HepG2 (cell line): ENCODE results near the gene CEP131. TPM values are rescaled to one million over a fixed set of nuclear protein-coding genes. Genes with fewer than 3 reads are reported as not detected.

ENCODE experiments used
- ARNT2 ChIP-seq: sonication (generic); formaldehyde crosslinking; IDR thresholded peaks from 2 replicates; pipeline ENCODE4 v1.8.0; 2022; ENCODE audit warnings: mild to moderate bottlenecking, low read depth, missing genetic modification reagents, moderate library complexity
- FOXK2 ChIP-seq: fragments of 450-650 bp; IDR thresholded peaks from 2 replicates; pipeline ENCODE4 v1.6.1; 2016
- FOXM1 ChIP-seq: sonication (generic); formaldehyde crosslinking; IDR thresholded peaks from 2 replicates; pipeline ENCODE4 v1.5.0; 2020; ENCODE audit warnings: missing genetic modification reagents
- FOXP4 ChIP-seq: sonication (generic); formaldehyde crosslinking; IDR thresholded peaks from 2 replicates; pipeline ENCODE4 v1.4.0; 2020; ENCODE audit warnings: missing genetic modification reagents
- KMT2B ChIP-seq: IDR thresholded peaks from 2 replicates; pipeline ENCODE4 v1.6.1; 2016; ENCODE audit warnings: missing genetic modification reagents, missing compliant biosample characterization
- MED13 ChIP-seq: sonication (generic); formaldehyde crosslinking; IDR thresholded peaks from 2 replicates; pipeline ENCODE4 v1.5.0; 2020; ENCODE audit warnings: missing genetic modification reagents
- NFATC3 ChIP-seq: sonication (generic); formaldehyde crosslinking; IDR thresholded peaks from 2 replicates; pipeline ENCODE4 v1.5.1; 2020; ENCODE audit warnings: mild to moderate bottlenecking, missing genetic modification reagents
- NFIB ChIP-seq: sonication (generic); formaldehyde crosslinking; IDR thresholded peaks from 2 replicates; pipeline ENCODE4 v1.9.0; 2021; ENCODE audit warnings: missing genetic modification reagents, mild to moderate bottlenecking, borderline replicate concordance
- POLR2A ChIP-seq, 2 experiments: IDR thresholded peaks; 2 replicates each; pipeline ENCODE4 v1.6.1; 2011; ENCODE audit warnings: low read depth in 2 of 2, low read length in 2 of 2, mild to moderate bottlenecking in 1 of 2, moderate library complexity in 1 of 2; ENCODE audit not compliant: insufficient read depth in 1 of 2
- RAD51 ChIP-seq: fragments of 450-650 bp; IDR thresholded peaks from 2 replicates; pipeline ENCODE4 v1.6.1; 2016; ENCODE audit warnings: borderline replicate concordance
- SIX1 ChIP-seq: sonication (generic); formaldehyde crosslinking; IDR thresholded peaks from 2 replicates; pipeline ENCODE4 v1.4.0; 2020; ENCODE audit warnings: missing genetic modification reagents, borderline replicate concordance
- U2AF1 ChIP-seq: fragments of 200-400 bp; formaldehyde crosslinking; optimal IDR thresholded peaks from 2 replicates; pipeline ENCODE3; 2017; ENCODE audit warnings: mild to moderate bottlenecking, low read depth, low read length
- ZNF17 ChIP-seq: sonication (generic); formaldehyde crosslinking; IDR thresholded peaks from 2 replicates; pipeline ENCODE4 v1.5.0; 2020; ENCODE audit warnings: mild to moderate bottlenecking, missing genetic modification reagents
- ZNF609 ChIP-seq: sonication (generic); formaldehyde crosslinking; IDR thresholded peaks from 2 replicates; pipeline ENCODE4 v1.4.0; 2020; ENCODE audit warnings: mild to moderate bottlenecking, missing genetic modification reagents, borderline replicate concordance
- ZNF660 ChIP-seq: sonication (generic); formaldehyde crosslinking; IDR thresholded peaks from 2 replicates; pipeline ENCODE4 v1.5.1; 2020; ENCODE audit warnings: mild to moderate bottlenecking, low read depth, missing genetic modification reagents, borderline replicate concordance
- polyA plus RNA-seq, 8 experiments: library from polyadenylated mRNA; depleted of rRNA in 3 of 8; stranded (reverse) in 7 of 8; unstranded in 1 of 8; fragments of >200 nt; fragmentation: Illumina TruSeq in 4 of 8; extraction: Trizol in 4 of 8; gene quantifications; 2 replicates each; pipeline versions ENCODE4 v1.2.1 to v1.2.3, GENCODE V29; 2011 to 2016; ENCODE audit warnings: low read depth in 4 of 8, missing spikeins in 1 of 8, mixed read lengths in 1 of 8; ENCODE audit not compliant: insufficient read depth in 1 of 8
- total RNA-seq, 5 experiments: library from RNA; depleted of rRNA; stranded (reverse); fragments of >200 nt; fragmentation: Illumina TruSeq; extraction: Trizol; gene quantifications; 2 replicates each; pipeline ENCODE4 v1.2.3, GENCODE V29; 2016; ENCODE audit warnings: low read depth in 1 of 5
- TF ChIP-seq, protein P1 (sequence below): sonication (generic); formaldehyde crosslinking; IDR thresholded peaks from 2 replicates; pipeline ENCODE4 v1.4.0; 2020; ENCODE audit warnings: missing genetic modification reagents
- TF ChIP-seq, protein P2 (sequence below): sonication (generic); formaldehyde crosslinking; IDR thresholded peaks from 2 replicates; pipeline ENCODE4 v1.9.0; 2021; ENCODE audit warnings: missing genetic modification reagents, mild to moderate bottlenecking, borderline replicate concordance
- TF ChIP-seq, protein P3 (sequence below): sonication (generic); formaldehyde crosslinking; IDR thresholded peaks from 2 replicates; pipeline ENCODE4 v1.4.0; 2020; ENCODE audit warnings: mild to moderate bottlenecking, missing genetic modification reagents, borderline replicate concordance

Gene CEP131
- total and polyA plus RNA-seq, 2 of the 13 experiments (the other 11 are each of a cell fraction or from before 2014, with no cell fraction given) = 5.0 to 16.8 TPM

DNA sequence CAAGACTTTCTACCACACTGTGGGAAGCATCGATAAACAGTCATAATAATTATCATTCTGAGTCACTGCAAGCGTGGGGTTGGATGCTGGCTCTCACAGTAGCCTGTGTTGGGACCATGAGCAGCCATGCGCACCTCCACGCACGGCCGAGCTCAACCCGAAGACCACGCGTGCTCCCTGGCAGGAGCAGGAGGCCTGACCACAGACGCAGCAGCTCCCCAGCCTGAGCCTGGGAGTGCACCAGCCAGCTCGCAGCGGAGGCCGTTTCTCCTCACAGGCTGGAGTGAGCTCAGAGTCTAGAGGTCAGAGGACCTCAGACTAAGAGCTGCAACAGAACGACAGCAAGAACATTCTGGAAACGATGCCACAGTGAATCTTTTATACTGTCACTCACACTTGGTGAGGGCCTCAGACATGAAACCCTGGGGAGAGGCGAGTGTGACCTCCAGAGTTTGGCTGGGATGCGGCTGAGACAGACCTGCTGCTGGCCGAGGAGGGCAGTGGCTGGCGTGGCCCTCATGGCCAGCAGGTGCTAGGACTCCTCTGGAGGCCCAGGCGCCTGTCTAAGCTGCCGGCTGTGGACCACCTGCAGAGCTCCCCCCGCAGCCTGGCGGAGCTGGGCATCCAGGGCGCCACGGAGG, 22.4 kb upstream of the CEP131 start (continued):
- TF ChIP-seq, protein P1, sequence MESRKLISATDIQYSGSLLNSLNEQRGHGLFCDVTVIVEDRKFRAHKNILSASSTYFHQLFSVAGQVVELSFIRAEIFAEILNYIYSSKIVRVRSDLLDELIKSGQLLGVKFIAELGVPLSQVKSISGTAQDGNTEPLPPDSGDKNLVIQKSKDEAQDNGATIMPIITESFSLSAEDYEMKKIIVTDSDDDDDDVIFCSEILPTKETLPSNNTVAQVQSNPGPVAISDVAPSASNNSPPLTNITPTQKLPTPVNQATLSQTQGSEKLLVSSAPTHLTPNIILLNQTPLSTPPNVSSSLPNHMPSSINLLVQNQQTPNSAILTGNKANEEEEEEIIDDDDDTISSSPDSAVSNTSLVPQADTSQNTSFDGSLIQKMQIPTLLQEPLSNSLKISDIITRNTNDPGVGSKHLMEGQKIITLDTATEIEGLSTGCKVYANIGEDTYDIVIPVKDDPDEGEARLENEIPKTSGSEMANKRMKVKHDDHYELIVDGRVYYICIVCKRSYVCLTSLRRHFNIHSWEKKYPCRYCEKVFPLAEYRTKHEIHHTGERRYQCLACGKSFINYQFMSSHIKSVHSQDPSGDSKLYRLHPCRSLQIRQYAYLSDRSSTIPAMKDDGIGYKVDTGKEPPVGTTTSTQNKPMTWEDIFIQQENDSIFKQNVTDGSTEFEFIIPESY (CRISPR knock-in tag) = peak; percentile 94
- no peak for TF ChIP-seq ZNF609 (CRISPR knock-in tag)
- no peak for TF ChIP-seq RAD51
- no peak for TF ChIP-seq NFIB (CRISPR knock-in tag)
- no peak for TF ChIP-seq NFATC3
- TF ChIP-seq MED13 (CRISPR knock-in tag) = no peak
- no peak for TF ChIP-seq ZNF660 (CRISPR knock-in tag)
- no peak for TF ChIP-seq ZNF17 (CRISPR knock-in tag)
- no peak for TF ChIP-seq KMT2B (CRISPR knock-in tag)
- TF ChIP-seq SIX1 (CRISPR knock-in tag) = no peak
- TF ChIP-seq FOXP4 (CRISPR knock-in tag) = no peak
- TF ChIP-seq FOXK2 = no peak
- TF ChIP-seq, protein P2, sequence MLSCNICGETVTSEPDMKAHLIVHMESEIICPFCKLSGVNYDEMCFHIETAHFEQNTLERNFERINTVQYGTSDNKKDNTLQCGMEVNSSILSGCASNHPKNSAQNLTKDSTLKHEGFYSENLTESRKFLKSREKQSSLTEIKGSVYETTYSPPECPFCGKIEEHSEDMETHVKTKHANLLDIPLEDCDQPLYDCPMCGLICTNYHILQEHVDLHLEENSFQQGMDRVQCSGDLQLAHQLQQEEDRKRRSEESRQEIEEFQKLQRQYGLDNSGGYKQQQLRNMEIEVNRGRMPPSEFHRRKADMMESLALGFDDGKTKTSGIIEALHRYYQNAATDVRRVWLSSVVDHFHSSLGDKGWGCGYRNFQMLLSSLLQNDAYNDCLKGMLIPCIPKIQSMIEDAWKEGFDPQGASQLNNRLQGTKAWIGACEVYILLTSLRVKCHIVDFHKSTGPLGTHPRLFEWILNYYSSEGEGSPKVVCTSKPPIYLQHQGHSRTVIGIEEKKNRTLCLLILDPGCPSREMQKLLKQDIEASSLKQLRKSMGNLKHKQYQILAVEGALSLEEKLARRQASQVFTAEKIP (CRISPR knock-in tag) = no peak
- no peak; the same call in 1 of the 2 replicates for TF ChIP-seq ARNT2
- TF ChIP-seq, protein P3, sequence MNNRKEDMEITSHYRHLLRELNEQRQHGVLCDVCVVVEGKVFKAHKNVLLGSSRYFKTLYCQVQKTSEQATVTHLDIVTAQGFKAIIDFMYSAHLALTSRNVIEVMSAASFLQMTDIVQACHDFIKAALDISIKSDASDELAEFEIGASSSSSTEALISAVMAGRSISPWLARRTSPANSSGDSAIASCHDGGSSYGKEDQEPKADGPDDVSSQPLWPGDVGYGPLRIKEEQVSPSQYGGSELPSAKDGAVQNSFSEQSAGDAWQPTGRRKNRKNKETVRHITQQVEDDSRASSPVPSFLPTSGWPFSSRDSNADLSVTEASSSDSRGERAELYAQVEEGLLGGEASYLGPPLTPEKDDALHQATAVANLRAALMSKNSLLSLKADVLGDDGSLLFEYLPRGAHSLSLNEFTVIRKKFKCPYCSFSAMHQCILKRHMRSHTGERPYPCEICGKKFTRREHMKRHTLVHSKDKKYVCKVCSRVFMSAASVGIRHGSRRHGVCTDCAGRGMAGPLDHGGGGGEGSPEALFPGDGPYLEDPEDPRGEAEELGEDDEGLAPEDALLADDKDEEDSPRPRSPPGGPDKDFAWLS = no peak
- TF ChIP-seq POLR2A (IDR thresholded peaks at IDR 0.05; ENCODE audit: insufficient read depth in 1 of 2, low read depth in 2 of 2, low read length in 2 of 2) = peak in 1 of 2 experiments; percentile 26; a peak in 2 of 4 replicates
- 0 out of 2 replicates have a peak, but pooled peaks have one; percentile 7 for TF ChIP-seq FOXM1 (CRISPR knock-in tag)
- no peak for TF ChIP-seq U2AF1
